T1000 (cell line): ENCODE measurements around the gene ZNF444.
"Not testable (repeated sequence)": the region's sequence is repeated elsewhere in the genome, so short reads cannot be mapped to it uniquely, and the experiment has no call there.

Experiments
- DNase-seq: peaks from one replicate; lab custom pipeline; 2025; ENCODE audit warnings: mixed read lengths; lab: John Stamatoyannopoulos, UW

Gene ZNF444

GRCh38 chr19:56147307-56147706 lies 6.2 kb downstream of the ZNF444 start:
- DNase-seq, result no peak

- DNase-seq, result no peak
These were observed 7.0 kb downstream of the ZNF444 start for GRCh38 chr19:56148096-56148495.

- DNase-seq, result not testable (repeated sequence)
These were observed 8.0 kb downstream of the ZNF444 start for GRCh38 chr19:56148955-56149655.

- DNase-seq, result no peak
These were observed 8.6 kb downstream of the ZNF444 start for GRCh38 chr19:56149656-56150038.

GRCh38 chr19:56150358-56150757 lies 9.3 kb downstream of the ZNF444 start:
- DNase-seq, result no peak

DNA sequence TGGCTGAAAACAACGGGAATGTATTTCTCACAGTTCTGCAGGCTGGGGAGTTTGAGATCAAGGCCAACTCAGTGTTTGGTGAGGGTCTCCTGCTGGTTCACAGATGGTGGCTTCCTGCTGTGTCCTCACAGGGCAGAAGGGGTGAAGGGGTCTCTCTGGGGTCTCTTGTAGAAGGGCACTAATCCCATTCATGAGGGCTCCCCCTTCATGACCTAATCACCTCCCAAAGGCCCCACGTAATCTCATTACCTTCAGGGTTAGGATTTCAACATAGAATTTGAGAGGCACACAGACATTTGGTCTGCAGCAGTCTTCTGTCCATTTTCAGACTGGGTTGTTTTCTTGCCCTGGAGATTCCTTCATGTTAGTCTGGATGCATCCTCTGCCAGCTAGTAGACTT lies 11.6 kb downstream of the ZNF444 start:
- no peak for DNase-seq

DNA sequence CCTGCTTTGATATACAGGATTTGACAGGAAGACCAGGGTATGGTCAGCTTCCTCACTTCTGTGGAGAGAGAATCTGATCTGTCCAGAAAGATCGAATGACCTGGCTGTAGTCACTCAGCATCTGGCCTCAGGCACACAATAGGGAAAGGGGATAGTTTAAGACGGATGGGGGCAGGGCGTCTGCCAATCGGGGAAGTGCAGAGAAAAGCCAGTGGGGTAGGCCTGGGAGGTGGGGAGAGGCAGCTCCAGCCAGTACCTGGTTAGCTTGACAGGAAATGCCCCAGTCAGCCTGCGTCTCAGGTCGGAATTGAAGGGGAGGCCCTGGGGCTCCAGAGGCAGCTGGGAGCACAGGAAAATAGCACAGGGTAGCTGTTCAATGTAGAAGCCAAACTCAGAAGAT lies 12.4 kb downstream of the ZNF444 start:
- DNase-seq, result no peak

DNA sequence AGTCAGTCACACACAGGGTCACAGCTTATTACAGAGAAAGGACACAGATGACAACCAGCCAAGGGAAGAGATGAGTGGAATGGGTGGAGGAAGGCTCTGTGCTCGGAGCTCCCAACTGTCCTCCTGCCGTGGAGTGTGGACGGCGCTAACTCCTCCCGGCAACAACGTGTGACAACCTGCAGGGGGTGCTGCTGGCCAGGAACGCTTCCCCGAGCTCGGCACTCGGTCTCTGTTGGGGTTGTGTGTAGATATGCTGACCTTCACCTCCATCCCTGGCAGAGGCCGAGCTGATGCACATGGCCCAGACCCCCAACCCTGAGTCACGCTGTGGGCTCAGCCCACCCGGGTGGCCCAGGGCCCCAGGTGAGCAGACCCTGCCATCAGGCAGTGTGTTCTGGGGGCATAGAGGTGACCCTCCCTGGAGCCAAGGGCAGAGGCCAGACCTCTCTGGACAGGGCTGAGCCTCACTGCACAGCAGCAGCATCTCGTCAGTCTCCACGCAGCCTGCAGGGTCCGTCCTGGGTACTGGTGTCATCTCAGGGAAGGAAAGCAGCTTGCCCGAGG lies 14.1 kb downstream of the ZNF444 start:
- no peak for DNase-seq

DNA sequence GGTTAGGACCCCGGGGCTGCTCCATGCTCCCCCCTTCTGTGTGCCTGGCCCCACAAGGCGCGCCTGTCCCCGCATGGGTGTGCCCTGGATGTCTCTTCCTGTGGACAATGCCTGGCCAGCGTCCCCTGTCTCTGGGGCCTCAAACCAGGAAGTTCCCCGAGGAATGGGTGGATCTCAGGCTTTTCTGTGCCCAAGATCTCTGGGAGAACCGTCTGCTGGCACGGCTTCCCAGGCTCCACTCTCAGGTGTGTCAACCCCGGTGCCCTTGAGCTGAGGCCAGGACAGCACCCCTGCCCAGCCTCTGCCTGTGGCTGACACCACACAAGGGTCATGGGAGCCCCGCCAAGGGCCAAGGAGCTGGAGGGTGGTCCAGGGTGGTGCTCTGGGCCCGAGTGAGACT lies 15.7 kb downstream of the ZNF444 start:
- no peak for DNase-seq

GRCh38 chr19:56158170-56158757 lies 17.2 kb downstream of the ZNF444 start:
- DNase-seq, result no peak

DNA sequence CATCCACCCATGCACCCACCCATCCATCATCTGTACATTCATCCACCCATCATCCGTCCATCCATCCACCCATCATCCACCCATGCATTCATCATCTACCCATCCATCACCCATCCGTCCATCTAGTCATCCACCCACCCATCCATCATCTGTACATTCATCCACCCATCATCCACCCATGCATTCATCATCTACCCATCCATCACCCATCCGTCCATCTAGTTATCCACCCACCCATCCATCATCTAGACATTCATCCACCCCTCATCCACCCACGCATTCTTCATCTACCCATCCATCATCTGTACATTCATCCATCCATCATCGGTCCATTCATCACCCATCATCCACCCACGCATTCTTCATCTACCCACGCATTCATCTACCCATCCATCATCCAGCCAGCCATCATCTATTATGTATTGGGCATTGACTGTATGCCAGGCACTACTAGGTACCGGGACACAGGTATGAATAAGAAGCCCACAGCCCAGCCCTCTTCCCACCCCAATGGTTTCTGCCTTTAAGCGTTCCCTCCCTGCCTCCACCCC lies 18.0 kb downstream of the ZNF444 start:
- DNase-seq, result no peak

DNA sequence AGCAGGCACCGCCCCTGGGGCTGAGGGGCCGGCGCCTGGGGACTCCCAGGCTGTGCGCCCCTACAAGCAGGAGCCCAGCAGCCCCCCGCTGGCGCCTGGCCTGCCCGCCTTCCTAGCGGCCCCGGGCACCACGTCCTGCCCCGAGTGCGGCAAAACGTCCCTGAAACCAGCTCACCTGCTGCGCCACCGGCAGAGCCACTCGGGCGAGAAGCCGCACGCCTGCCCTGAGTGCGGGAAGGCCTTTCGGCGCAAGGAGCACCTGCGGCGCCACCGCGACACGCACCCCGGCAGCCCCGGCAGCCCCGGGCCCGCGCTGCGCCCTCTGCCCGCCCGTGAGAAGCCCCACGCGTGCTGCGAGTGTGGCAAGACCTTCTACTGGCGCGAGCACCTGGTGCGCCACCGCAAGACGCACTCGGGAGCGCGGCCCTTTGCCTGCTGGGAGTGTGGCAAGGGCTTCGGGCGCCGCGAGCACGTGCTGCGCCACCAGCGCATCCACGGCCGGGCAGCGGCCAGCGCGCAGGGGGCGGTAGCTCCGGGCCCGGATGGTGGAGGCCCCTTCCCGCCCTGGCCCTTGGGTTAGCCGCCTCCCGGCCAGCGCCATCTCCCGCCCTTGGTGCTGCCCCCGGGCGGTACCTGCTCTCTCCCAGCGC lies 18.7 kb downstream of the ZNF444 start:
- DNase-seq, result no peak

DNA sequence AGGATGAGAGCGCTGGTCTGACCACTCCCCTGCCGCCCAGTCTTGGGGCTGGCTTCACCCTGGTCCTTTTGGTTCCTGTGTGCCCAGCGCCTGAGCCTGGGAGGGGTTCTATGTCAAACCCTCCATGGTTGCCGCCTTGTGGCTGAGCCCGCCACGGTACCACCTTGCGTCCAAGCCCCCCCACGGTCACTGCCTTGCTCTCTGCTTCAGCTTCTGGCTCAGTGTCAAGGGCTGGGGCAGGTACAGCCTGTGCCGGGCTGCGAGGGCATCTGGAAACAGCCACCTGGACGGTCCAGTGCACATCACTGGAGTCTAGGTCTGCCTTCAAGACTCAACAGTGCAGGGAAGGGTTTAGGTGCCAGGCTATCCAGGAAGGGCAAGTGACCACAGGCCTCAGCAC lies 20.4 kb downstream of the ZNF444 start:
- no peak for DNase-seq

DNA sequence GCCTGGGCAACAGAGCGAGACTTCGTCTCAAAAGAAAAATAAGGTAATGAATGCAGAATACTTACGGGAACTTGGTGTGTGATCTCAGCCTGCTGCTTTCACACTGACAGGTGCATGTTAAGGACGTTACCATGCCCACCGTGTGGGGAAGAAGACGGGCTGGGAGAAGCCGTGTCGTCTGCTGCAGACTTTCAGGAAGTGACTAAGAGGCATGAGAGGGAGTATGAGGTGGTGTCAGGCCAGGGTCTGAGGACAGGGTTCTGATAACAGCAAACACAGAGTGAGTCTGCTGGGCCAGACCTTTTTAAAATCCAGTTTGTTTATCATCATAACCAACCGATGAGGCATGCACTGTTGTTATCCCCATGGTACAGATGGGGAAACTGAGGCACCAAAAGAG lies 21.2 kb downstream of the ZNF444 start:
- no peak for DNase-seq

DNA sequence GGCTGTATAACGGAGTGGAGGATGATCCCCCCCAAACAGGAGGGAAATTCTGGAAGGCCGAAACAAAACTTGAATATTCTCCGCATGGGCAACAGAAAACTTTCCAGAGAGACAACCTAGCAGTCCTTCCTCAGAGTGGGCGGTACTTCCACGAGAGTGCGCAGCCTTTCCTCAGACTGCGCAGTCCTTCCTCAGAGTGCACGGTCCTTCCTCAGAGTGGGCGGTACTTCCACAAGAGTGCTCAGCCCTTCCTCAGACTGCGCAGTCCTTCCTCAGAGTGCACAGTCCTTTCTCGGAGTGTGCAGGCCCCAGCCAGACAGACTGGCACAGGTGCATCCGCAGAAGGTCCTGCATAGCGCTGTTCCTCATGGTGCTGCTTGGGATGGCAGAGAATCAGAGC lies 22.0 kb downstream of the ZNF444 start:
- DNase-seq, result no peak

DNA sequence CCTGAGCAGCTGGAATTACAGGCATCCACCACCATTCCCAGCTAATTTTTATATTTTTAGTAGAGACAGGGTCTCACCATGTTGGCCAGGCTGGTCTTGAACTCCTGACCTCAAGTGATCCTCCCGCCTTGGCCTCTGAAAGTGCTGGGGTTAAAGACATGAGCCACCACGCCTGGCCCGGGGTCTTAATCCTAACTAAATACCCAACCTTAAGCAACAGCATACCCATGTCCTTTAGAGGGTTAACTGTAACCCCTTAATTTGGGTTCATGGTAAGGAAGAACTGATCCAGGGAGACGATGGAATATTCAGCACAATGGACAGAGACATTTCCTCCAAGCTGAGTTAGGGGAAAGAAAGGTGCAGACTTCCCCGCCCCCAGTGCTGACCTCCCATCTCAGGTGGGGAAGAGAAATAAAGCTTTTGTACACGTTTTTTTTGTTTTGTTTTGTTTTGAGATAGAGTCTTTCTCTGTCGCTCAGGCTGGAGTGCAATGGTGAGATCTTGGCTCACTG lies 26.0 kb downstream of the ZNF444 start:
- no peak for DNase-seq

GRCh38 chr19:56170261-56170660 lies 29.2 kb downstream of the ZNF444 start:
- DNase-seq, result no peak

DNA sequence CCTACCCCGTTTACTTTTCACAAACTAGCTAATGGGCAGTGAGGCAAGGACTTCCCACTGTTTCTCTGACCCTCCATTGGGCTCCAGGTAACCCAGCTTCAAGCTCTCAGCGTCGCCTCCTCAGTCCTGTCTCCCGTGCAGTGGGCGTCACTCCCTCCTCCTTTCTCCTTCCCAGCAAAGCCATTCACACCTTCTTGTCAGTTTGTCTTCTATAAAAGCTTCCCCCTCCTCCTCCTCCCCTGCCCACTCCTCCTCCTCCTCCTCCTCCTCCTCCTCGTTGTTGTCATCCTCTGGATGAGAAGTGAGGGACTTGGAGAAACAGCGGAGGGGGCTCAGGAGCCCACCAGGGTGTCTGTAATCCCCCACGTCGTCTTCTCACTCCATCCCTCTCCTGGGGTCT lies 33.0 kb downstream of the ZNF444 start:
- no peak for DNase-seq

DNA sequence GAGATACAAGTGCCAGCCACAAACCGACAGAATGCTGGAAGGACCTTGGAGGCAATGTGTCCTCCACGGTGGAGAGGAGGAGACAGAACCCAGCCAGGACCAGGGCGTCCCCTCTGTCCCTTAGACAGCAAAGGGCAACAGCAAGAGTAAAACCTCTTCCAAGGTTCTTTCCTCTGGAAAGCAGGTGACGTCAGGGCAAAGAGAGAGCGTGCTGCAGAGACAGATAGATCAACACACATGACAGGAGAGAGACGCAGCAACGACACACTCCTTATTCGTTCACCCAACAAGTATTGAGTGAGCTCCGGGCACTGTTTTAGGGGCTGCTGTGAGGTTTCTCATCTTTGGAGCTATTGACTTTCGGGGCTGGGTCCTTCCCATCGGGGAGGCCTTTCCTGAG lies 33.5 kb downstream of the ZNF444 start:
- DNase-seq, result no peak

- DNase-seq, result not testable (repeated sequence)
These were observed 34.8 kb downstream of the ZNF444 start, which contains the start of gene GALP for GRCh38 chr19:56175861-56176307. Gene GALP, plus strand, starts transcription at chr19:56176008. Its CDS starts 1,101 bp downstream, at chr19:56177109.

- DNase-seq, result not testable (repeated sequence)
These were observed 35.2 kb downstream of the ZNF444 start for GRCh38 chr19:56176310-56176709.

DNA sequence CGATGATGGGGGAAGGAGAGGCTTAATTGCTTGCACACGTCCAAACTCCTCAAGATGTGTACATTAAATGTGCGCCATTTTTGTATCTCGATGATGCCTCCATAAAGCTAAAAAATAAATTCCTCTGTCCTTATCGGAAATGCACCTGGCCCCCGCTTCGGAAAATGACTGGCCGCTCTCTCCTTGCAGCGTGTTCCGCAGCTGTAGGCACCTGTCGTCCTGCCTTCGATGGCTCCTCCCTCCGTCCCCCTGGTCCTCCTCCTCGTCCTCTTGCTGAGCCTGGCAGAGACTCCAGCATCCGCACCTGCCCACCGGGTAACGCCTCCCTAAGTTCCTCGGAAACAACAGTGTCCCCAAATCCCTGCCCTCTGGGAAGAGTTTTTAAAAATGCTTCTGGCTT lies 35.8 kb downstream of the ZNF444 start:
- DNase-seq, result no peak
